ENCODE results near the gene ERBB4. TPM values are rescaled to one million over a fixed set of nuclear protein-coding genes. Genes with fewer than 3 reads are reported as not detected.
"Not testable (repeated sequence)": the region's sequence is repeated elsewhere in the genome, so short reads cannot be mapped to it uniquely, and the experiment has no call there.

Gene ERBB4
- total RNA-seq, 1 donor from 2014 or later, result 5.5 TPM

GRCh38 chr2:212227755-212228154 lies 310.8 kb downstream of the ERBB4 start:
- DNase-seq (ENCODE audit: low spot score), result peak; percentile 69

- no peak for DNase-seq (ENCODE audit: low spot score)
Measured at GRCh38 chr2:212226114-212226513, 312.5 kb downstream of the ERBB4 start.

GRCh38 chr2:212223696-212224095 lies 314.9 kb downstream of the ERBB4 start:
- no peak for DNase-seq (ENCODE audit: low spot score)

- DNase-seq (ENCODE audit: low spot score), result no peak
Measured at GRCh38 chr2:212213191-212213590, 325.4 kb downstream of the ERBB4 start.

GRCh38 chr2:212208467-212208866 lies 330.1 kb downstream of the ERBB4 start:
- no peak for DNase-seq (ENCODE audit: low spot score)

GRCh38 chr2:212197776-212198175 lies 340.8 kb downstream of the ERBB4 start:
- DNase-seq (ENCODE audit: low spot score), result no peak

GRCh38 chr2:212195626-212196025 lies 343.0 kb downstream of the ERBB4 start:
- DNase-seq (ENCODE audit: low spot score), result no peak

- no peak for DNase-seq (ENCODE audit: low spot score)
Measured at GRCh38 chr2:212194396-212194795, 344.2 kb downstream of the ERBB4 start.

- DNase-seq (ENCODE audit: low spot score), result no peak
Measured at GRCh38 chr2:212193803-212194202, 344.8 kb downstream of the ERBB4 start.

- DNase-seq (ENCODE audit: low spot score), result no peak
Measured at GRCh38 chr2:212193056-212193455, 345.5 kb downstream of the ERBB4 start.

- not testable (repeated sequence) for DNase-seq (ENCODE audit: low spot score)
Measured at GRCh38 chr2:212191438-212191837, 347.2 kb downstream of the ERBB4 start.

- no peak for DNase-seq (ENCODE audit: low spot score)
Measured at GRCh38 chr2:212186166-212186565, 352.4 kb downstream of the ERBB4 start.

- DNase-seq (ENCODE audit: low spot score), result no peak
Measured at GRCh38 chr2:212181646-212182045, 357.0 kb downstream of the ERBB4 start.

- DNase-seq (ENCODE audit: low spot score), result no peak
Measured at GRCh38 chr2:212180408-212181083, 358.1 kb downstream of the ERBB4 start.

GRCh38 chr2:212177724-212178123 lies 360.9 kb downstream of the ERBB4 start:
- DNase-seq (ENCODE audit: low spot score), result no peak

GRCh38 chr2:212176151-212176550 lies 362.5 kb downstream of the ERBB4 start:
- peak; percentile 79 for DNase-seq (ENCODE audit: low spot score)

- peak; percentile 19 for DNase-seq (ENCODE audit: low spot score)
Measured at GRCh38 chr2:212173756-212174510, 364.7 kb downstream of the ERBB4 start.

GRCh38 chr2:212173331-212173730 lies 365.3 kb downstream of the ERBB4 start:
- no peak for DNase-seq (ENCODE audit: low spot score)

GRCh38 chr2:212170382-212170781 lies 368.2 kb downstream of the ERBB4 start:
- no peak for DNase-seq (ENCODE audit: low spot score)

GRCh38 chr2:212158081-212158480 lies 380.5 kb downstream of the ERBB4 start:
- DNase-seq (ENCODE audit: low spot score), result no peak

- peak; percentile 19 for DNase-seq (ENCODE audit: low spot score)
Measured at GRCh38 chr2:212157012-212157411, 381.6 kb downstream of the ERBB4 start.

- DNase-seq (ENCODE audit: low spot score), result no peak
Measured at GRCh38 chr2:212156088-212156487, 382.5 kb downstream of the ERBB4 start.

GRCh38 chr2:212154477-212154878 lies 384.1 kb downstream of the ERBB4 start:
- DNase-seq (ENCODE audit: low spot score), result peak; percentile 17

Data from umbilical cord (tissue), 2 donors.